MCF 10A (cell line): ENCODE measurements around the gene PTPN13. TPM values are rescaled to one million over a fixed set of nuclear protein-coding genes. Genes with fewer than 3 reads are reported as not detected.

Experiments used
- BruUV-seq: library from RNA; stranded (reverse); fragments of 400-500 nt; replicated peaks from 2 replicates; lab custom pipeline; 2021; lab: Mats Ljungman, UMichigan
- CTCF ChIA-PET: fragments of 300-600 bp; sonication (Branson Sonifier 250); formaldehyde crosslinking; extraction: SDS; loops from one replicate; lab custom pipeline; 2021; ENCODE audit warnings: antibody characterized with exemption, inconsistent platforms; lab: Yijun Ruan, JAX
- POLR2A ChIA-PET: fragments of 300-600, 350-650 bp; sonication (Branson Sonifier 250); formaldehyde crosslinking; extraction: SDS; loops from one replicate; lab custom pipeline; 2020; ENCODE audit warnings: antibody characterized with exemption, inconsistent platforms; lab: Yijun Ruan, JAX
- DNase-seq: peaks from one replicate; pipeline ENCODE4 v3.0.0-alpha.2; 2018; ENCODE audit not compliant: unreplicated experiment
- H3K27ac Mint-ChIP-seq: one replicate; pipeline ENCODE4 v1.8.0; 2022; ENCODE audit warnings: mild to moderate bottlenecking, low read depth, mixed read lengths; ENCODE audit not compliant: unreplicated experiment
- H3K27me3 Mint-ChIP-seq: one replicate; pipeline ENCODE4 v1.8.0; 2022; ENCODE audit warnings: mixed read lengths; ENCODE audit not compliant: insufficient read depth, unreplicated experiment
- H3K36me3 Mint-ChIP-seq: one replicate; pipeline ENCODE4 v1.8.0; 2022; ENCODE audit warnings: mild to moderate bottlenecking, moderate library complexity, mixed read lengths; ENCODE audit not compliant: insufficient read depth, unreplicated experiment
- H3K4me1 Mint-ChIP-seq: one replicate; pipeline ENCODE4 v1.8.0; 2022; ENCODE audit warnings: mixed read lengths; ENCODE audit not compliant: insufficient read depth, unreplicated experiment
- H3K4me3 Mint-ChIP-seq: one replicate; pipeline ENCODE4 v1.8.0; 2022; ENCODE audit warnings: mild to moderate bottlenecking, moderate library complexity, mixed read lengths; ENCODE audit not compliant: unreplicated experiment
- H3K9me3 Mint-ChIP-seq: one replicate; pipeline ENCODE4 v1.8.0; 2022; ENCODE audit warnings: mixed read lengths; ENCODE audit not compliant: unreplicated experiment
- intact Hi-C: fragments of 100-400 bp; cut with micrococcal nuclease; formaldehyde crosslinking; loops from 2 replicates; pipeline ENCODE4 v1.14.1; 2022
- total RNA-seq: library from RNA; stranded (reverse); gene quantifications from 2 replicates; pipeline ENCODE4 v1.2.3, GENCODE V29; 2022
- TF ChIP-seq, protein P1 (sequence below): fragments of 200-600 bp; IDR thresholded peaks from one replicate; pipeline ENCODE4 v1.8.0; 2022; ENCODE audit warnings: antibody characterized with exemption, mild to moderate bottlenecking; ENCODE audit not compliant: unreplicated experiment

The PTPN13 gene
- total RNA-seq, 1 experiment from 2014 or later = 28.3 TPM

DNA sequence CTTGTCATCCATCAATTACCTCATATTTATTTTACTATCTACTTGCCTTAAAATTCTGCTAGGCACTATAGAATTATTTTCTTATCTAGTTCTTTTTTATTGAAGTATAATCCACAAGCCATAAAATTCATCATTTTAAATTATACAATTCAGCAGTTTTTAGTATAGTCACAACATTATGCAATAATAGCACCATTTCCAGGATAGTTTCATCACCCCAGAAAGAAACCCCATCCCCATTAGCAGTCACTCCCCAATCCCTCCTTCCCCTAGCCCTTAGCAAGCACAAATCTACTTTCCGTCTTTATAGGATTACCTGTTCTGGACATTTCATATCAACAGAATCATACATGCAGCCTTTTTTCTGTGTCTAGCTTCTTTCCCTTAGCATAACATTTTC is 239.5 kb downstream of the PTPN13 start:
- Mint-ChIP-seq H3K9me3 (no peaks in the 10 kb centered on the region), H3K36me3 (peaks cover 10% of the 10 kb centered on the region), H3K4me1 (peaks cover 22% of the 10 kb centered on the region), H3K27ac (no peak overlapping the region), H3K4me3 (no peak overlapping the region), H3K27me3 (no peaks in the 10 kb centered on the region)
- ChIA-PET POLR2A (interaction anchor here (1.0 to 4.6 kb wide), 3 partner anchors 12 to 58 kb away, joined by 3 to 41 read pairs (median 3); partner anchors contain the start of genes C4orf36 and SLC10A6), CTCF (interaction anchor here (0.6 to 1.2 kb wide), 3 partner anchors 14 to 1036 kb away, joined by 3 to 6 read pairs (median 4); no protein-coding TSS in a partner anchor)
- no peak for DNase-seq
- no TSS peak for BruUV-seq
- intact Hi-C loops = no loop called here
- TF ChIP-seq, protein P1, sequence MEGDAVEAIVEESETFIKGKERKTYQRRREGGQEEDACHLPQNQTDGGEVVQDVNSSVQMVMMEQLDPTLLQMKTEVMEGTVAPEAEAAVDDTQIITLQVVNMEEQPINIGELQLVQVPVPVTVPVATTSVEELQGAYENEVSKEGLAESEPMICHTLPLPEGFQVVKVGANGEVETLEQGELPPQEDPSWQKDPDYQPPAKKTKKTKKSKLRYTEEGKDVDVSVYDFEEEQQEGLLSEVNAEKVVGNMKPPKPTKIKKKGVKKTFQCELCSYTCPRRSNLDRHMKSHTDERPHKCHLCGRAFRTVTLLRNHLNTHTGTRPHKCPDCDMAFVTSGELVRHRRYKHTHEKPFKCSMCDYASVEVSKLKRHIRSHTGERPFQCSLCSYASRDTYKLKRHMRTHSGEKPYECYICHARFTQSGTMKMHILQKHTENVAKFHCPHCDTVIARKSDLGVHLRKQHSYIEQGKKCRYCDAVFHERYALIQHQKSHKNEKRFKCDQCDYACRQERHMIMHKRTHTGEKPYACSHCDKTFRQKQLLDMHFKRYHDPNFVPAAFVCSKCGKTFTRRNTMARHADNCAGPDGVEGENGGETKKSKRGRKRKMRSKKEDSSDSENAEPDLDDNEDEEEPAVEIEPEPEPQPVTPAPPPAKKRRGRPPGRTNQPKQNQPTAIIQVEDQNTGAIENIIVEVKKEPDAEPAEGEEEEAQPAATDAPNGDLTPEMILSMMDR = no peak

DNA sequence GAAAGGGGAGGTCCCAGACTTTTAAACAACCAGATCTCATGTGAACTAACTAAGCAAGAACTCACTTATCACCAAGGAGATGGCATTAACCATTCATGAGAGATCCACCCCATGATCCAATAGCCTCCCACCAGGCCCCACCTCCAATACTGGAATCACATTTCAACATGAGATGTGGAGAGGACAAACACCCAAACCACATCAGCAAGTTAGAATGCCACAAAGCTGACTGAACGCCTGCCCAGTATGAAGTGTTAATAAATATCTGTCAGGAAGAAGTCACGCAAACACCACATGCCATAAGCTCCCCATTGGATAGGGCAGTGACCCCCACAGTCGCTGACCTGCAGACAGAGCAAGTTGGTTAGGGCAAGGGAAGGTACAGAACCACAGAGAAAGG is 240.8 kb downstream of the PTPN13 start:
- TF ChIP-seq, protein P1 = no peak
- Mint-ChIP-seq H3K27ac (no peak overlapping the region), H3K4me3 (no peak overlapping the region), H3K9me3 (no peaks in the 10 kb centered on the region), H3K27me3 (no peaks in the 10 kb centered on the region), H3K4me1 (peaks cover 22% of the 10 kb centered on the region), H3K36me3 (peaks cover 10% of the 10 kb centered on the region)
- DNase-seq = peak; percentile 27
- POLR2A ChIA-PET = no interaction called here
- intact Hi-C loops = no loop called here
- BruUV-seq = no TSS peak
- CTCF ChIA-PET = interaction anchor here (0.6 kb wide), 1 partner anchor 8 kb away, joined by 3 read pairs; no protein-coding TSS in a partner anchor

- Mint-ChIP-seq H3K4me1 (peaks cover 22% of the 10 kb centered on the region), H3K27ac (no peak overlapping the region), H3K27me3 (no peaks in the 10 kb centered on the region), H3K36me3 (peaks cover 10% of the 10 kb centered on the region), H3K9me3 (no peaks in the 10 kb centered on the region), H3K4me3 (no peak overlapping the region)
- TF ChIP-seq, protein P1 = no peak
- DNase-seq = no peak
- POLR2A ChIA-PET = no interaction called here
- BruUV-seq = no TSS peak
- intact Hi-C loops = no loop called here
- CTCF ChIA-PET = interaction anchor here (0.5 to 1.1 kb wide), 3 partner anchors 9 to 42 kb away, joined by 3 read pairs; no protein-coding TSS in a partner anchor
Observed at GRCh38 chr4:86835677-86836076, 241.6 kb downstream of the PTPN13 start.

- no peaks in the 10 kb centered on the region for H3K9me3 Mint-ChIP-seq
- H3K4me3 Mint-ChIP-seq = no peak overlapping the region
- H3K36me3 Mint-ChIP-seq = no peaks in the 10 kb centered on the region
- ChIA-PET POLR2A (interaction anchor here (0.6 to 1.0 kb wide), 2 partner anchors 11 to 33 kb away, joined by 3 to 7 read pairs; partner anchors contain the start of gene SLC10A6), CTCF (no interaction called here)
- no TSS peak for BruUV-seq
- H3K27me3 Mint-ChIP-seq = no peaks in the 10 kb centered on the region
- no peak for DNase-seq
- TF ChIP-seq, protein P1 = no peak
- intact Hi-C loops = no loop called here
- peaks cover 24% of the 10 kb centered on the region for H3K4me1 Mint-ChIP-seq
- no peak overlapping the region for H3K27ac Mint-ChIP-seq
Observed at GRCh38 chr4:86837691-86838503, 243.8 kb downstream of the PTPN13 start.
